Measurements from ENCODE around the gene GABRA6.

Gene GABRA6

GRCh38 chr5:161685461-161685860, at the start of gene GABRA6:
GABRA6 (plus strand) TSS chr5:161685721; CDS start chr5:161685990, 269 bp downstream.
- no peaks in the 10 kb centered on the region for H3K79me2 ChIP-seq (ENCODE audit: control insufficient read depth, low read length)
- H3K9me3 ChIP-seq (ENCODE audit: control insufficient read depth, insufficient read depth, low read length), result no peaks in the 10 kb centered on the region
- no peaks in the 10 kb centered on the region for H4K20me1 ChIP-seq (ENCODE audit: control insufficient read depth, insufficient read depth, low read depth, low read length)
- H3K4me2 ChIP-seq (ENCODE audit: low read length), result no peak within 1 kb of the TSS
- H3K27ac ChIP-seq (ENCODE audit: low read depth, low read length), result no peak within 1 kb of the TSS
- H3K27me3 ChIP-seq (ENCODE audit: control insufficient read depth, low read length), result no peaks in the 10 kb centered on the region
- H3K36me3 ChIP-seq (ENCODE audit: control insufficient read depth, low read length), result no peaks in the 10 kb centered on the region
- H3F3A ChIP-seq (ENCODE audit: control insufficient read depth, insufficient read depth), result no peaks in the 10 kb centered on the region
- no peaks in the 10 kb centered on the region for H3K4me1 ChIP-seq (ENCODE audit: control insufficient read depth, low read length)
- no peaks in the 10 kb centered on the region for H3K9me2 ChIP-seq (replicated peaks; ENCODE audit: control insufficient read depth, low read length)
- no peak for TF ChIP-seq CTCF (IDR thresholded peaks at IDR 0.05; ENCODE audit: low read depth, low read length, poor library complexity, severe bottlenecking)
- no peak for TF ChIP-seq EZH2phosphoT487 (IDR thresholded peaks at IDR 0.05; ENCODE audit: borderline replicate concordance, low read length)
- H3K4me3 ChIP-seq (ENCODE audit: low read length), result no peak within 1 kb of the TSS

GRCh38 chr5:161637591-161637990, 47.9 kb upstream of the GABRA6 start:
- Histone ChIP-seq H3K9me2 (replicated peaks; ENCODE audit: control insufficient read depth, low read length) (no peaks in the 10 kb centered on the region; the same call in 1 of the 2 replicates), H3K27ac (ENCODE audit: low read depth, low read length) (no peak overlapping the region), H3K36me3 (ENCODE audit: control insufficient read depth, low read length) (no peaks in the 10 kb centered on the region), H3K9me3 (ENCODE audit: control insufficient read depth, insufficient read depth, low read length) (no peaks in the 10 kb centered on the region), H3K4me1 (ENCODE audit: control insufficient read depth, low read length) (no peaks in the 10 kb centered on the region), H4K20me1 (ENCODE audit: control insufficient read depth, insufficient read depth, low read depth, low read length) (no peaks in the 10 kb centered on the region), H3K79me2 (ENCODE audit: control insufficient read depth, low read length) (no peaks in the 10 kb centered on the region), H3K27me3 (ENCODE audit: control insufficient read depth, low read length) (no peaks in the 10 kb centered on the region), H3K4me2 (ENCODE audit: low read length) (no peak overlapping the region), H3F3A (ENCODE audit: control insufficient read depth, insufficient read depth) (no peaks in the 10 kb centered on the region), H3K4me3 (ENCODE audit: low read length) (no peak overlapping the region)
- TF ChIP-seq EZH2phosphoT487 (IDR thresholded peaks at IDR 0.05; ENCODE audit: borderline replicate concordance, low read length) (no peak), CTCF (IDR thresholded peaks at IDR 0.05; ENCODE audit: low read depth, low read length, poor library complexity, severe bottlenecking) (no peak)

- Histone ChIP-seq H3K4me3 (ENCODE audit: low read length) (no peak overlapping the region), H3K27ac (ENCODE audit: low read depth, low read length) (no peak overlapping the region), H3K36me3 (ENCODE audit: control insufficient read depth, low read length) (no peaks in the 10 kb centered on the region), H3F3A (ENCODE audit: control insufficient read depth, insufficient read depth) (no peaks in the 10 kb centered on the region), H3K4me1 (ENCODE audit: control insufficient read depth, low read length) (no peaks in the 10 kb centered on the region), H3K27me3 (ENCODE audit: control insufficient read depth, low read length) (no peaks in the 10 kb centered on the region), H3K4me2 (ENCODE audit: low read length) (no peak overlapping the region), H3K79me2 (ENCODE audit: control insufficient read depth, low read length) (no peaks in the 10 kb centered on the region), H3K9me3 (ENCODE audit: control insufficient read depth, insufficient read depth, low read length) (no peaks in the 10 kb centered on the region), H3K9me2 (replicated peaks; ENCODE audit: control insufficient read depth, low read length) (no peaks in the 10 kb centered on the region; the same call in 1 of the 2 replicates), H4K20me1 (ENCODE audit: control insufficient read depth, insufficient read depth, low read depth, low read length) (no peaks in the 10 kb centered on the region)
- TF ChIP-seq CTCF (IDR thresholded peaks at IDR 0.05; ENCODE audit: low read depth, low read length, poor library complexity, severe bottlenecking), result no peak
- TF ChIP-seq EZH2phosphoT487 (IDR thresholded peaks at IDR 0.05; ENCODE audit: borderline replicate concordance, low read length), result no peak
These were observed 44.1 kb upstream of the GABRA6 start for GRCh38 chr5:161641444-161641843.
